Esophagus squamous epithelium (tissue), 5 donors: ENCODE measurements around the gene SH3PXD2B. TPM values are rescaled to one million over a fixed set of nuclear protein-coding genes. Genes with fewer than 3 reads are reported as not detected.
A peak's percentile ranks its signal among the peaks of the same experiment; 100 is the strongest.

ENCODE experiments used
- DNase-seq: peaks from one replicate; lab custom pipeline; 2025; lab: John Stamatoyannopoulos, UW
- H3K27ac ChIP-seq, 4 donors: fragments of 200-600 bp; sonication (generic); one replicate each; pipeline ENCODE4 v1.5.1; 2016 to 2019; ENCODE audit warnings: mild to moderate bottlenecking in 1 of 4
- H3K27me3 ChIP-seq, 4 donors: fragments of 200-600 bp; sonication (generic); 1 replicate in 3 of 4; 2 replicates in 1 of 4; pipeline versions ENCODE4 v1.5.1 to v1.6.0; 2017 to 2021; ENCODE audit warnings: antibody characterized with exemption in 1 of 4
- H3K36me3 ChIP-seq, 3 donors: fragments of 200-600 bp; sonication (generic); one replicate each; pipeline ENCODE4 v1.5.1; 2016 to 2019
- H3K4me1 ChIP-seq, 3 donors: fragments of 200-600 bp; sonication (generic); one replicate each; pipeline ENCODE4 v1.5.1; 2017 to 2019
- H3K4me3 ChIP-seq, 4 donors: fragments of 200-600 bp; sonication (generic); 1 replicate in 3 of 4; 2 replicates in 1 of 4; pipeline ENCODE4 v1.5.1; 2016 to 2019; ENCODE audit warnings: mild to moderate bottlenecking in 2 of 4, moderate library complexity in 1 of 4
- H3K9me3 ChIP-seq, 3 donors: fragments of 200-600 bp; sonication (generic); one replicate each; pipeline ENCODE4 v1.5.1; 2016 to 2019
- CTCF ChIP-seq, 6 experiments: fragments of 450-650 bp in 4 of 6; fragments of 200-600 bp in 2 of 6; sonication (generic) in 2 of 6; IDR thresholded peaks; one replicate each; pipeline ENCODE4 v1.5.1; 2016 to 2019; ENCODE audit warnings: antibody characterized with exemption in 6 of 6, mild to moderate bottlenecking in 4 of 6, moderate library complexity in 4 of 6
- POLR2A ChIP-seq, 4 donors: fragments of 450-650 bp; IDR thresholded peaks; one replicate each; pipeline ENCODE4 v1.6.1; 2017; ENCODE audit warnings: antibody characterized with exemption in 4 of 4, mild to moderate bottlenecking in 4 of 4, moderate library complexity in 3 of 4
- WGBS, 2 donors: methylation state at CpG; one replicate each; pipeline ENCODE4 v1.1.5; 2018; 5-methylcytosine and 5-hydroxymethylcytosine counted together
- intact Hi-C: fragments of 100-400 bp; cut with DNase I; formaldehyde crosslinking; loops from one replicate; pipeline ENCODE4 v1.15.0; 2022
- total RNA-seq, 4 donors: library from RNA; depleted of rRNA; stranded (reverse); fragments of >200 nt; gene quantifications; one replicate each; pipeline ENCODE4 v1.1.0, GENCODE V29; 2016
- donor health status: DM: yes; HTN: yes; CAD: no.

SH3PXD2B gene
- total RNA-seq, 4 donors from 2014 or later, result 7.1 to 22.1 (median 13.8) TPM

- Histone ChIP-seq H3K27me3 (peaks cover 0 to 4% (median 0%) of the 10 kb centered on the region in 4 donors), H3K4me3 (no peak overlapping the region), H3K36me3 (no peaks in the 10 kb centered on the region), H3K4me1 (peaks cover 0 to 8% (median 0%) of the 10 kb centered on the region in 3 donors), H3K27ac (no peak overlapping the region), H3K9me3 (no peaks in the 10 kb centered on the region)
- TF ChIP-seq POLR2A (IDR thresholded peaks at IDR 0.05) (no peak), CTCF (IDR thresholded peaks at IDR 0.05) (no peak)
- intact Hi-C loops, result loop anchor here (5.0 kb wide), 1 partner anchor 234 kb away; no protein-coding TSS in a partner anchor
- 84 to 87% methylated on average over 6 to 9 of the region's 9 CpGs for WGBS, 2 donors
- DNase-seq, result no peak
Measured at GRCh38 chr5:172463031-172463430, 8.7 kb upstream of the SH3PXD2B start.

GRCh38 chr5:172459783-172460165 is 5.4 kb upstream of the SH3PXD2B start:
- Histone ChIP-seq H3K4me1 (peaks cover 5 to 25% (median 13%) of the 10 kb centered on the region in 3 donors), H3K9me3 (no peaks in the 10 kb centered on the region), H3K27ac (no peak overlapping the region), H3K4me3 (no peak overlapping the region), H3K27me3 (peaks cover 0 to 4% (median 0%) of the 10 kb centered on the region in 4 donors), H3K36me3 (no peaks in the 10 kb centered on the region)
- no peak for TF ChIP-seq POLR2A (IDR thresholded peaks at IDR 0.05)
- no peak for TF ChIP-seq CTCF (IDR thresholded peaks at IDR 0.05)
- 85 to 91% methylated on average over 4 to 5 of the region's 5 CpGs for WGBS, 2 donors
- no peak for DNase-seq
- intact Hi-C loops, result loop anchor here (5.0 kb wide), 1 partner anchor 238 kb away; no protein-coding TSS in a partner anchor

- TF ChIP-seq POLR2A (IDR thresholded peaks at IDR 0.05) (no peak), CTCF (IDR thresholded peaks at IDR 0.05) (no peak)
- Histone ChIP-seq H3K27me3 (peaks cover 0 to 4% (median 0%) of the 10 kb centered on the region in 4 donors), H3K36me3 (no peaks in the 10 kb centered on the region), H3K4me3 (no peak overlapping the region), H3K4me1 (peaks cover 7 to 28% (median 15%) of the 10 kb centered on the region in 3 donors), H3K27ac (no peak overlapping the region), H3K9me3 (no peaks in the 10 kb centered on the region)
- DNase-seq, result no peak
- WGBS, 2 donors, result 81 to 84% methylated on average over 9 of the region's 9 CpGs
- intact Hi-C loops, result no loop called here
Measured at GRCh38 chr5:172458976-172459782, 4.9 kb upstream of the SH3PXD2B start.

GRCh38 chr5:172456076-172456722 is 1.9 kb upstream of the SH3PXD2B start:
- 51 to 74% methylated on average over 5 to 10 of the region's 10 CpGs for WGBS, 2 donors
- Histone ChIP-seq H3K27ac (peak overlapping the region in 3 of 4 donors; percentile 73 to 94 (median 93)), H3K27me3 (peaks cover 0 to 8% (median 0%) of the 10 kb centered on the region in 4 donors), H3K9me3 (no peaks in the 10 kb centered on the region), H3K4me3 (no peak overlapping the region), H3K36me3 (no peaks in the 10 kb centered on the region), H3K4me1 (peaks cover 17 to 49% (median 28%) of the 10 kb centered on the region in 3 donors)
- TF ChIP-seq POLR2A (IDR thresholded peaks at IDR 0.05) (no peak), CTCF (IDR thresholded peaks at IDR 0.05) (no peak)
- DNase-seq, result no peak
- intact Hi-C loops, result no loop called here
